HG03196 (cell line): ENCODE results near the gene ZNF846.
"Not testable (repeated sequence)": the region's sequence is repeated elsewhere in the genome, so short reads cannot be mapped to it uniquely, and the experiment has no call there.

ENCODE experiments used
- ATAC-seq: cut with Tn5 transposase; IDR thresholded peaks from one replicate; pipeline ENCODE4 v1.9.1; 2021; ENCODE audit not compliant: unreplicated experiment

Gene ZNF846

GRCh38 chr19:9768175-9769112, at the start of gene ZNF846:
Gene ZNF846 (minus strand): TSS chr19:9768738. CDS start chr19:9764950, 3,788 bp downstream.
- ATAC-seq, result peak; percentile 94

- ATAC-seq, result peak; percentile 0
Observed at GRCh38 chr19:9818175-9818733, 49.7 kb upstream of the ZNF846 start.

- no peak for ATAC-seq
Observed at GRCh38 chr19:9811139-9811538, 42.6 kb upstream of the ZNF846 start.

- ATAC-seq, result no peak
Observed at GRCh38 chr19:9808855-9809824, 40.6 kb upstream of the ZNF846 start.

GRCh38 chr19:9806803-9807202, 38.3 kb upstream of the ZNF846 start:
- no peak for ATAC-seq

GRCh38 chr19:9801976-9802375, 33.4 kb upstream of the ZNF846 start:
- ATAC-seq, result no peak

GRCh38 chr19:9799162-9799561, 30.6 kb upstream of the ZNF846 start:
- ATAC-seq, result no peak

- no peak for ATAC-seq
Observed at GRCh38 chr19:9797871-9798270, 29.3 kb upstream of the ZNF846 start.

GRCh38 chr19:9796113-9796773, 27.7 kb upstream of the ZNF846 start:
- ATAC-seq, result no peak

GRCh38 chr19:9793071-9793591, 24.6 kb upstream of the ZNF846 start:
- ATAC-seq, result no peak

- ATAC-seq, result no peak
Observed at GRCh38 chr19:9792206-9793070, 23.9 kb upstream of the ZNF846 start.

- ATAC-seq, result no peak
Observed at GRCh38 chr19:9791552-9792205, 23.1 kb upstream of the ZNF846 start.

GRCh38 chr19:9791073-9791367, 22.5 kb upstream of the ZNF846 start:
- not testable (repeated sequence) for ATAC-seq

- not testable (repeated sequence) for ATAC-seq
Observed at GRCh38 chr19:9789579-9789978, 21.0 kb upstream of the ZNF846 start.

GRCh38 chr19:9789066-9789465, 20.5 kb upstream of the ZNF846 start:
- no peak for ATAC-seq

GRCh38 chr19:9788604-9789003, 20.1 kb upstream of the ZNF846 start:
- ATAC-seq, result not testable (repeated sequence)

- no peak for ATAC-seq
Observed at GRCh38 chr19:9786819-9787218, 18.3 kb upstream of the ZNF846 start.

GRCh38 chr19:9786342-9786741, 17.8 kb upstream of the ZNF846 start:
- ATAC-seq, result no peak
